ENCODE measurements around the gene PRKN.

DNA sequence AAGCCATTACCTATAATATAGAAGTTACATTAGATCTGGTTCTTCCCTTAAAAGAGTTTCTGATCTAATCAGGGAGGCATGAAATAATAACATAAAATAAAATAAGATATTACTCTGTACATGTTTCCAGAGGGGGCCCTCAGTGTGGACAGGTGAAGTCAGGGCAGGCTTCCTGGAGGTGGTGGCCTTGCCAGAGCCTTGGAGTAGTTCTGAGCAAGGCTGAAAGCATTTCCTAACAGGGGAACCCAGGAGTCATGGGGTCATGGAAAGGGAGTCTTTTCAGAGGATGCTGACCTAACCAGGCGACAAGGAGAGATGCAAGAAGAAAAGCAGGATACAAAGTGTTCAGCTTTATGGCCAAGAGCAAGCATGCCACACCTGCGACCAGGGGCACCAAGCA lies 982.4 kb downstream of the PRKN start:
- no peak for TF ChIP-seq SIN3A (IDR thresholded peaks at IDR 0.05; ENCODE audit: borderline replicate concordance, insufficient read depth, low read depth, low read length)
- no peak for TF ChIP-seq CTCF (IDR thresholded peaks at IDR 0.05)
- no peak for TF ChIP-seq POLR2AphosphoS5 (IDR thresholded peaks at IDR 0.05; ENCODE audit: low read depth, low read length)
- TF ChIP-seq TCF7L2 (IDR thresholded peaks at IDR 0.05; ENCODE audit: low read depth, low read length): no peak
